ENCODE data around the gene DLGAP5.

Gene DLGAP5

DNA sequence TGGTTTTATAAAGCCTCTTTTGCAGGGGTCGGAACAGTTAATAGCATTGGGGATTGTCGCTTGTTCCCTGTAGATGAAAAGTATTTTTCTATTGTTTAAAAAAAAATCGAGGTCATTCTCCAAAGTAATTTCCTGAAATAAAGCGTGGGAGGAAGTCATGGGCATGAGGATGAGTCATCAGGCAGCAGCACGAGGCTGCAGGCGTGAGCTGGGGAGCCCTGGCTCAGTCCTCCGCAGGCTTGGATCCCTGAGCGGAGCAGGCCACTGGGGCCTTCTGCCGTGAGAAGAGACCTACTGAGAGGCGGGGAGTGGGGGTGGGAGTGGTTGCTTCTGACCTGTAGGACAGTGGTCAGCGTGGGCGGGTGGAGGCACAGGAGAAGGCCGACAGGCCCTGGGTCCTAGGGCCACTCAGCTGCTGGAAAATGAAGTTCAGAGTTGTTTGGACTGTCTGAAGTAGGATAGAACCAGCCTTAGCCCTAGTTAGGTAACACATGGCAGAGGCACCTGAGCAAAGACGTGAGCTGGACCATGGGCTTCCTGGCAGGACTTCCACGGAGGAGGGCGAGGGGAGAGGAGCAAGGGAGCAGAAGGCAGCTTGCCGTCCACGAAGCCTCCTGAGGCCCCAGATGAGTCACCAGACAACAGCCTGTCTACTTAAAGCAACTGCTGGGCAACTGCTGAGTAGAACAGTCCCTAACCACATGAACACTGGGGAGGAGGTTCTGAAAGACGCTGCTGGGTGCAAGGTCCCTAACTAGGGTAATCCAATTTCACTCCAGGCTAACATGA lies 83.4 kb downstream of the DLGAP5 start:
- DNase-seq: no peak

DNA sequence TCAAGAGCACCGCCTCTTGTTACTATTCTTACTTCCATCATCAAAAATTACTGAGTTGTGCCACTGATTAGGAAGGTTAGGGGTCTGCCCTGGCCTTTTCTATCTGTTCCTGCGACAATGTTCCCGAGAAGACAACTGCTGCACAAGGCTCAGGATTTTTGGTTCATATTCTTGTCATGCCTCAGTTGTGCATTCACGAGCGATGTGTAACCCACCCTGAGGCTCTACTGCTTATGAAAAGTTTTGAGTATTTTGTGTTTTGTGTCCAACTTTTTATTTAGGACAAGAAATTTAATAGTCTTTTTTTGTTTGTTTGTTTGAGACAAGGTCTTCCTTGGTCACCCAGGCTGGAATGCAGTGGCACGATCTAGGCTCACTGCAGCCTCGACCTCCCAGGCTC lies 85.4 kb downstream of the DLGAP5 start:
- DNase-seq: no peak

GRCh38 chr14:55103971-55104954 lies 87.1 kb downstream of the DLGAP5 start:
- no peak for DNase-seq

- DNase-seq: peak; percentile 74
Observed at GRCh38 chr14:55103005-55103640, 88.3 kb downstream of the DLGAP5 start.

GRCh38 chr14:55102141-55102621 lies 89.2 kb downstream of the DLGAP5 start:
- DNase-seq: peak; percentile 84

GRCh38 chr14:55101698-55102097 lies 89.7 kb downstream of the DLGAP5 start:
- DNase-seq: no peak

- peak; percentile 80 for DNase-seq
Observed at GRCh38 chr14:55099756-55100155, 91.6 kb downstream of the DLGAP5 start.

- no peak for DNase-seq
Observed at GRCh38 chr14:55098561-55098898, 92.9 kb downstream of the DLGAP5 start.
